Cardiac fibroblast (primary cell): ENCODE data around the gene DUS2.

Experiments used
- DNase-seq, 2 donors: peaks; one replicate each; pipeline versions ENCODE4 v3.0.0 to v3.0.0-alpha.2; 2010; ENCODE audit warnings: low read depth in 2 of 2
- H3K4me3 ChIP-seq, 2 donors: replicated peaks in 1 of 2; 1 replicate in 1 of 2; 2 replicates in 1 of 2; pipeline ENCODE4 v1.5.1; 2011; ENCODE audit warnings: low read depth in 2 of 2, low read length in 2 of 2, mild to moderate bottlenecking in 2 of 2, moderate library complexity in 1 of 2
- CTCF ChIP-seq: IDR thresholded peaks from one replicate; pipeline ENCODE4 v1.5.1; 2011; ENCODE audit warnings: low read depth, mild to moderate bottlenecking, low read length, inconsistent platforms

Gene DUS2

GRCh38 chr16:68077866-68078700, 55.0 kb downstream of the DUS2 start:
- DNase-seq, result no peak
- H3K4me3 ChIP-seq, result no peak overlapping the region
- no peak for TF ChIP-seq CTCF

GRCh38 chr16:68078701-68079375, 55.8 kb downstream of the DUS2 start:
- no peak for DNase-seq
- no peak overlapping the region for H3K4me3 ChIP-seq
- TF ChIP-seq CTCF, result no peak

GRCh38 chr16:68079376-68079625, 56.2 kb downstream of the DUS2 start:
- no peak overlapping the region for H3K4me3 ChIP-seq
- TF ChIP-seq CTCF, result no peak
- DNase-seq, result no peak

GRCh38 chr16:68079626-68080344, 56.7 kb downstream of the DUS2 start:
- peak; percentile 44 to 75 for DNase-seq
- no peak overlapping the region for H3K4me3 ChIP-seq
- TF ChIP-seq CTCF, result no peak

- DNase-seq, result no peak
Observed at GRCh38 chr16:68081861-68082628, 59.0 kb downstream of the DUS2 start.

More at GRCh38 chr16:68081861-68082628, 59.0 kb downstream of the DUS2 start:
- no peak overlapping the region for H3K4me3 ChIP-seq
- no peak for TF ChIP-seq CTCF
